IMR-90 (cell line): Measurements from ENCODE around the gene R3HDM4. TPM values are rescaled to one million over a fixed set of nuclear protein-coding genes. Genes with fewer than 3 reads are reported as not detected.

Experiments
- ATAC-seq: fragments of 200-7000 bp; cut with Tn5 transposase; 2 replicates; pipeline ENCODE4 v1.9.1; 2020; ENCODE audit warnings: low read depth, mild to moderate bottlenecking, moderate library complexity
- BruUV-seq: library from RNA; stranded (reverse); fragments of 400-500 nt; replicated peaks from 2 replicates; lab custom pipeline; 2021; lab: Mats Ljungman, UMichigan
- CTCF ChIA-PET: fragments of 300-600 bp; formaldehyde crosslinking; extraction: SDS; loops from one replicate; lab custom pipeline; 2021; ENCODE audit warnings: antibody characterized with exemption; lab: Yijun Ruan, JAX
- POLR2A ChIA-PET: fragments of 300-600 bp; sonication (Branson Sonifier 250); formaldehyde crosslinking; loops from one replicate; lab custom pipeline; 2022; ENCODE audit warnings: antibody characterized with exemption; ENCODE audit not compliant: unreplicated experiment; lab: Charles Lee
- DNase-seq: peaks from one replicate; pipeline ENCODE4 v3.0.0; 2013
- H2AFZ ChIP-seq: replicated peaks from 2 replicates; pipeline ENCODE3; 2013; ENCODE audit warnings: low read length, mild to moderate bottlenecking; ENCODE audit not compliant: poor library complexity
- H2AK5ac ChIP-seq: 2 replicates; pipeline ENCODE4 v1.6.1; 2013; ENCODE audit warnings: low read depth, low read length, inconsistent platforms
- H2AK9ac ChIP-seq: replicated peaks from 2 replicates; pipeline ENCODE3; 2013; ENCODE audit warnings: mild to moderate bottlenecking, low read depth, low read length, moderate library complexity; ENCODE audit not compliant: poor library complexity
- H2BK120ac ChIP-seq: 2 replicates; pipeline ENCODE4 v1.6.1; 2013; ENCODE audit warnings: low read depth, low read length, inconsistent platforms
- H2BK15ac ChIP-seq: 3 replicates; pipeline ENCODE4 v1.6.1; 2013; ENCODE audit warnings: low read depth, low read length, inconsistent platforms
- H2BK20ac ChIP-seq: 2 replicates; pipeline ENCODE4 v1.6.1; 2013; ENCODE audit warnings: low read depth, mild to moderate bottlenecking, inconsistent platforms, low read length, moderate library complexity
- H2BK5ac ChIP-seq: 2 replicates; pipeline ENCODE4 v1.6.1; 2013; ENCODE audit warnings: mild to moderate bottlenecking, low read depth, low read length, inconsistent platforms; ENCODE audit not compliant: poor library complexity, severe bottlenecking
- H3K14ac ChIP-seq: replicated peaks from 2 replicates; pipeline ENCODE4 v1.6.1; 2013; ENCODE audit warnings: low read depth, low read length, inconsistent platforms
- H3K18ac ChIP-seq: 2 replicates; pipeline ENCODE4 v1.6.1; 2013; ENCODE audit warnings: low read depth, low read length, control low read depth
- H3K23ac ChIP-seq: 2 replicates; pipeline ENCODE4 v1.6.1; 2013; ENCODE audit warnings: low read depth, low read length, inconsistent platforms
- H3K27ac ChIP-seq: 2 replicates; pipeline ENCODE4 v1.5.1; 2013; ENCODE audit warnings: mild to moderate bottlenecking, control low read depth, low read length; ENCODE audit not compliant: insufficient read depth
- H3K27me3 ChIP-seq: 2 replicates; pipeline ENCODE4 v1.6.1; 2013; ENCODE audit warnings: low read length; ENCODE audit not compliant: control insufficient read depth, insufficient read depth
- H3K36me3 ChIP-seq: 2 replicates; pipeline ENCODE4 v1.6.1; 2013; ENCODE audit warnings: low read length, mixed read lengths; ENCODE audit not compliant: control insufficient read depth, insufficient read depth
- H3K4ac ChIP-seq: 2 replicates; pipeline ENCODE4 v1.6.1; 2013; ENCODE audit warnings: low read depth, low read length, inconsistent platforms
- H3K4me1 ChIP-seq: 2 replicates; pipeline ENCODE4 v1.6.1; 2013; ENCODE audit warnings: low read length, mixed read lengths; ENCODE audit not compliant: control insufficient read depth, insufficient read depth
- H3K4me2 ChIP-seq: 2 replicates; pipeline ENCODE4 v1.6.1; 2013; ENCODE audit warnings: low read depth, mild to moderate bottlenecking, control low read depth, low read length, moderate library complexity
- H3K4me3 ChIP-seq: 2 replicates; pipeline ENCODE4 v1.5.1; 2013; ENCODE audit warnings: low read depth, mild to moderate bottlenecking, control low read depth, low read length, moderate library complexity; ENCODE audit not compliant: insufficient read depth
- H3K56ac ChIP-seq: 2 replicates; pipeline ENCODE4 v1.6.1; 2013; ENCODE audit warnings: low read length, inconsistent platforms; ENCODE audit not compliant: insufficient read depth; ENCODE audit errors: extremely low read depth
- H3K79me1 ChIP-seq, 2 experiments: 2 replicates each; pipeline ENCODE4 v1.6.1; 2013; ENCODE audit warnings: low read length in 2 of 2, inconsistent platforms in 1 of 2, low read depth in 1 of 2
- H3K9ac ChIP-seq: 2 replicates; pipeline ENCODE4 v1.6.1; 2013; ENCODE audit warnings: low read depth, low read length, control low read depth
- H3K9me1 ChIP-seq: 2 replicates; pipeline ENCODE4 v1.6.1; 2013; ENCODE audit warnings: low read length, inconsistent platforms; ENCODE audit not compliant: insufficient read depth
- H3K9me3 ChIP-seq: 2 replicates; pipeline ENCODE4 v1.6.1; 2013; ENCODE audit warnings: low read length; ENCODE audit not compliant: control insufficient read depth, insufficient read depth
- H4K20me1 ChIP-seq: 2 replicates; pipeline ENCODE4 v1.6.1; 2013; ENCODE audit warnings: low read length, inconsistent platforms; ENCODE audit not compliant: insufficient read depth
- H4K5ac ChIP-seq: 2 replicates; pipeline ENCODE4 v1.6.1; 2013; ENCODE audit warnings: mild to moderate bottlenecking, low read depth, low read length, control low read depth
- H4K8ac ChIP-seq, 2 experiments: 2 replicates each; pipeline ENCODE4 v1.6.1; 2013; ENCODE audit warnings: low read depth in 2 of 2, low read length in 2 of 2, control low read depth in 1 of 2, inconsistent platforms in 1 of 2
- H4K91ac ChIP-seq: 2 replicates; pipeline ENCODE4 v1.6.1; 2013; ENCODE audit warnings: low read depth, low read length, inconsistent platforms; ENCODE audit not compliant: insufficient read depth
- CEBPB ChIP-seq: IDR thresholded peaks from 2 replicates; pipeline ENCODE4 v1.6.1; 2012; ENCODE audit warnings: low read depth, low read length, improper control_type of control experiment
- CHD1 ChIP-seq: IDR thresholded peaks from 2 replicates; pipeline ENCODE4 v1.6.1; 2012; ENCODE audit warnings: low read depth, low read length, improper control_type of control experiment
- FOS ChIP-seq: fragments of 150-350 bp; IDR thresholded peaks from 2 replicates; pipeline ENCODE4 v1.6.1; 2016; ENCODE audit warnings: low read depth, low read length
- MAFK ChIP-seq: IDR thresholded peaks from 2 replicates; pipeline ENCODE4 v1.6.1; 2012; ENCODE audit warnings: low read depth, low read length, improper control_type of control experiment
- POLR2A ChIP-seq: IDR thresholded peaks from 2 replicates; pipeline ENCODE4 v1.6.1; 2012; ENCODE audit warnings: mild to moderate bottlenecking, low read depth, low read length
- RAD21 ChIP-seq: IDR thresholded peaks from 2 replicates; pipeline ENCODE4 v1.6.1; 2012; ENCODE audit warnings: low read length, improper control_type of control experiment
- WGBS, 2 experiments: methylation state at CpG; one replicate each; pipeline versions ENCODE4 v1.1.5 to v1.1.7; 2013; ENCODE audit warnings: missing lambda C conversion rate in 2 of 2; ENCODE audit not compliant: insufficient read length in 1 of 2; ENCODE audit errors: extremely low coverage in 2 of 2; 5-methylcytosine and 5-hydroxymethylcytosine counted together
- dilution Hi-C: fragments of 300-500 bp; cut with HindIII; formaldehyde crosslinking; loops from one replicate; pipeline ENCODE4 v1.14.3; 2018; ENCODE audit warnings: low sequenced_read_pairs; ENCODE audit not compliant: unreplicated experiment
- in situ Hi-C: fragments of 300-500 bp; cut with MboI; formaldehyde crosslinking; loops from 3 replicates; pipeline ENCODE4 v1.14.3; 2019; ENCODE audit warnings: low sequenced_read_pairs, inconsistent platforms, mixed read lengths
- intact Hi-C: fragments of 100-400 bp; cut with micrococcal nuclease; formaldehyde crosslinking; loops from 2 replicates; pipeline ENCODE4 v1.10.0; 2022
- polyA plus RNA-seq, 3 experiments: library from polyadenylated mRNA; depleted of rRNA; stranded (reverse); fragments of >200 nt; gene quantifications; 2 replicates each; pipeline ENCODE4 v1.2.3, GENCODE V29; 2012; ENCODE audit warnings: low replicate concordance in 1 of 3
- total RNA-seq: library from RNA; depleted of rRNA; stranded (reverse); fragments of >200 nt; gene quantifications from 2 replicates; pipeline ENCODE4 v1.2.3, GENCODE V29; 2012

The R3HDM4 gene
- total and polyA plus RNA-seq, 2 of the 4 experiments (the other 2 are of a cell fraction): 9.0 to 51.5 TPM

DNA sequence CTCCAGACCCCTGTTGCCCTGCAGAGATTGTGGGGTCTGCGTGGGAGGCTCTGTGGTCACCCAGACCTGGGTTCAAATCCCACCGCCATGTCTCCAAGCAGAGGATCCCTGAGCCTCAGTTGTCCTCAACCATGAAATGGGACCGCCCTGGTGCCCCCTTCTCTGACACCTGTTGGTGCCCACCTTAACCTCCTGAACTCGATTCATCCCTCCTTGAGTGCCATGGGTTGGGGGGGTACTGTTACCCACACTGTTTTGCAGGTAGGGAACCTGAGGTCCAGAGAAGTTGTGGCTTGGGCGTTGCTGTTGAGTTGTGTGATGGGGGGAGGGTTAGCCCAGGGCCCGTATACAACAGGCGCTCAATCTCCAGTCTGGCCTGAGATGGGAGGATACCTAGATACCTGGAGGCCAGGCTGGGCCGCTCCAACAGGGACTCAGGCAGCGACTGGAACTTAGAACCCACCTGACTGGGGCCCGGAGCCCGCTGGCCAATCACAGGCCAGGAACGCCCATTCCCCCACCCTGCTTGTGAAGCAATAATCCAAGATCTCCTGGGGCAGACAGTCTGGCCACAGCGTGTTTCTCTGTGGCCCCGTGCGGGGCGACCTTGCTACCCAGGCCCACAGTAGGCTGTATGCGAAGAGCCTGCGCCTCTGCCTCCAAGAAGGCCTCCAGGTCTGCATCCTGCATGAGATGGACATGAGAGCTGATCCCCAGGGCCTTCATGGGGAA, 15.6 kb upstream of the R3HDM4 start:
- Histone ChIP-seq H2BK20ac (no peak overlapping the region), H3K9ac (no peak overlapping the region), H3K23ac (no peak overlapping the region), H3K4ac (no peak overlapping the region), H4K5ac (no peak overlapping the region), H3K4me1 (peaks cover 18% of the 10 kb centered on the region), H2AFZ (peak overlapping the region; percentile 49), H2AK5ac (peak overlapping the region; percentile 67; the same call in 1 of the 2 replicates), H4K8ac (no peak overlapping the region), H3K18ac (no peak overlapping the region), H2BK15ac (no peak overlapping the region), H3K27me3 (no peaks in the 10 kb centered on the region), H4K91ac (no peak overlapping the region), H3K79me1 (peaks cover 8 to 49% of the 10 kb centered on the region in 2 experiments), H3K56ac (no peak overlapping the region), H4K20me1 (peaks cover 15% of the 10 kb centered on the region), H3K9me3 (no peaks in the 10 kb centered on the region), H3K9me1 (no peaks in the 10 kb centered on the region; the same call in 1 of the 2 replicates), H2BK120ac (no peak overlapping the region), H3K27ac (no peak overlapping the region; the same call in 1 of the 2 replicates), H3K4me3 (no peak overlapping the region), H3K36me3 (peaks cover 35% of the 10 kb centered on the region), H3K14ac (no peak overlapping the region), H2AK9ac (peak overlapping the region; percentile 77), H2BK5ac (no peak overlapping the region), H3K4me2 (peak overlapping the region; percentile 7; the same call in 1 of the 2 replicates)
- ATAC-seq: no peak
- no CpG with 5 or more reads among the region's 18 CpGs for WGBS, 2 experiments
- intact Hi-C loops (no loop called here), in situ Hi-C loops (no loop called here), dilution Hi-C loops (no loop called here)
- POLR2A ChIA-PET: no interaction called here
- no TSS peak for BruUV-seq
- DNase-seq: no peak
- no peak for TF ChIP-seq POLR2A
- peak; percentile 69 for TF ChIP-seq CEBPB
- TF ChIP-seq CHD1: no peak
- no peak for TF ChIP-seq FOS
- TF ChIP-seq MAFK: no peak
- TF ChIP-seq RAD21: no peak
- CTCF ChIA-PET: interaction anchor here (0.6 kb wide), 1 partner anchor 472 kb away, joined by 3 read pairs; no protein-coding TSS in a partner anchor
